Lower leg skin (tissue), 3 donors: ENCODE results near the gene TIMM44.
"Not testable (repeated sequence)": the region's sequence is repeated elsewhere in the genome, so short reads cannot be mapped to it uniquely, and the experiment has no call there.

Source experiments
- CTCF ChIP-seq, 3 donors: fragments of 450-650 bp; IDR thresholded peaks; one replicate each; pipeline ENCODE4 v1.5.1; 2016; ENCODE audit warnings: antibody characterized with exemption in 3 of 3, mild to moderate bottlenecking in 3 of 3, moderate library complexity in 2 of 3
- POLR2A ChIP-seq, 2 donors: fragments of 450-650 bp; IDR thresholded peaks; one replicate each; pipeline ENCODE4 v1.6.1; 2016 to 2017; ENCODE audit warnings: antibody characterized with exemption in 2 of 2, mild to moderate bottlenecking in 1 of 2, moderate library complexity in 1 of 2

GRCh38 chr19:7893362-7894101 is 49.9 kb downstream of the TIMM44 start:
- TF ChIP-seq CTCF, POLR2A (IDR thresholded peaks at IDR 0.05): not testable (repeated sequence)
